ENCODE results near the gene ZW10.

Gene ZW10

GRCh38 chr11:113781682-113782081, 8.2 kb upstream of the ZW10 start:
- no peak for TF ChIP-seq CTCF (IDR thresholded peaks at IDR 0.05; ENCODE audit: control extremely low read depth, extremely low read depth, low read depth, missing control alignments)
- ChIA-PET POLR2A (interaction anchor here (0.6 kb wide), 1 partner anchor 65 kb away, joined by 3 read pairs; no protein-coding TSS in a partner anchor), CTCF (interaction anchor here (1.0 to 1.8 kb wide), 5 partner anchors 9 to 114 kb away, joined by 3 to 10 read pairs (median 4); partner anchors contain the start of gene ZW10)
- no peak for DNase-seq (ENCODE audit: extremely low spot score)

DNA sequence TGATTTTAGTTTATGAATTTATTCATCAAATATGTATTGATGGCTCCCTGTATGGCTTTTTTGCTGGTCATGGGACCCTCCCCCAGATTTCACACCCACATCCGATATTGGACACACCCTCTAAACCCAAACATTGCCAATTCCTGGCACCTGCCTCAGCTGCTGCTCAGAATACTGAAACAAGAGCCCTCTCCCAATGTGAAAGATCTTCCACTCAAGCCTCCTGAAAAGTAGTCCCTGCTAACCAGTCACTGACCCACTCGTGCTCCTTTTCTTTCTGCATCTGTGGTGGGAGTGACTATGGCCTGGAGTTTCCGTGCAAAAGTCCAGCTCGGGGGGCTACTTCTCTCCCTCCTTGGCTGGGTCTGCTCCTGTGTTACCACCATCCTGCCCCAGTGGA, 6.0 kb upstream of the ZW10 start, which contains the start of gene CLDN25:
Gene CLDN25 (plus strand): TSS at position 301 of the 400 bp plus-strand sequence. CDS start 0 bp downstream, at position 301.
- TF ChIP-seq CTCF (IDR thresholded peaks at IDR 0.05; ENCODE audit: control extremely low read depth, extremely low read depth, low read depth, missing control alignments), result no peak
- POLR2A ChIA-PET, result no interaction called here
- CTCF ChIA-PET, result no interaction called here
- no peak for DNase-seq (ENCODE audit: extremely low spot score)

DNA sequence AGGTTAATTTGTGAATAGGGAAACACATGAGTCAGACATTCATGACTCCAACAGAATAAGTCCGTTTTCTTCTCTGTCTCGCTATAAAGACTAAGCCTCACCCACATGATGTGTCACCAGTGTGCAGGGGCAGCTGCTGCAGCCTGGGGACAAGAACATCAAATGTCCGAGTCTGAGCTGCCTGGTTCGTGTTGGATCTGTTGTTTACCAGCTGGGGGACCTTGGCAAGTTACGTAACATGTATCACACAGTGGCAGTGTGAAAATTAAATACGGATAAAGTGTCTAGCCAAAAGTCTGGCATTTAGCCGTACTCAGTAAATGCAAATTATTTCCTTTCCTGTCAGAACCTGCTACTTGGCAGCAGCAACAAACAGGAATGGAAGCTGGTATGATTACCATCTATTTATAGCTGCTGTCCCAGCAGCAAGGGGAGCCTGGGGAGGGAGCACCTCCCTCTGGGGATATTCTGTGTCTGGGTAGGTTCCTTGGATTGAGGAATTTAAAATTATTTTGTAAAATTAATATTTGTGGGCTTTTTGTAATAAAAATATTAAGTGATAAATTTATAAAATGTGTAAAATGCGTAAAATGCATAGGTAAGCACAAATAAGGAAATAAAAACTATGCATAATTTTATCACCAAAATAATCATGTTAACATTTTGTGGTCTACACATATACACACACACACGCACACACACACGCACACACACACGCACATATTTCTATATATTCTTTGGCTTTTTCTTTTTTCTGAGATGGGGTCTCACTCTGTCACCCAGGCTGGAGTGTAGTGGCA, 4.8 kb upstream of the ZW10 start:
- DNase-seq (ENCODE audit: extremely low spot score), result no peak
- CTCF ChIA-PET, result no interaction called here
- POLR2A ChIA-PET, result no interaction called here
- TF ChIP-seq CTCF (IDR thresholded peaks at IDR 0.05; ENCODE audit: control extremely low read depth, extremely low read depth, low read depth, missing control alignments), result no peak

DNA sequence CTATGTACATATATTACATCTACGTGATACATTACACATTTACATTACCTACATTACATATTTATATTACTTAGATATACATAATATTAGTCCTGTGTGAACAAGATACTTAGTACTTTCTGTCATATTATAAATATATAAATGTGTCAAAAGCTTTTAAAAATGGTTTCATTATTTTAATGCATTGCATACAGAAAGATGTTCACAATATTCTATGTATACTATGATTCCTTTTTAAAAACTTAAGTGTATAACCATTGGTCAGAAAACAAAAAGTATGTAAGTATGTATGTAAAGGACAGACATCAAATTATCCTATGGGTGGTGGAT, 647 bp upstream of the ZW10 start:
- no peak for TF ChIP-seq CTCF (IDR thresholded peaks at IDR 0.05; ENCODE audit: control extremely low read depth, extremely low read depth, low read depth, missing control alignments)
- ChIA-PET POLR2A (no interaction called here), CTCF (interaction anchor here (1.0 to 1.8 kb wide), 6 partner anchors 25 to 336 kb away, joined by 3 to 13 read pairs (median 6); no protein-coding TSS in a partner anchor)
- DNase-seq (ENCODE audit: extremely low spot score), result no peak

DNA sequence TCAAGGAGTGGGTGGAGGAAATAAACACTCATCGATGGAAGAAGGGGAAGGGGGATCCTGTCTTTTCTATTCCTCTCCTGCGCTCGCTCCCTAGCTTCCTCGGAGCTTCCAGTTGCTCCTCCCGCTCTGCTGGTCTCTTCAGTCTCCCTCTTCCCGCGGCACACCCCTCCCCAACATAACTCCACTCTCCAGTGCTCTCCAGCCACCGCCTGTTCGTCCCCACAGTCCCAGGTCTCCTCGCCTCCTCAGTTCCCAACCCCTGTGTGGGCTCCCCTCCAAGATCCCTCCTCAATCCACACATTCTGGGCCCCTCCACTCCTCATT, 438 bp downstream of the ZW10 start:
- ChIA-PET CTCF (interaction anchor here (0.6 to 1.8 kb wide), 24 partner anchors 9 to 476 kb away, joined by 3 to 13 read pairs (median 4); no protein-coding TSS in a partner anchor), POLR2A (no interaction called here)
- TF ChIP-seq CTCF (IDR thresholded peaks at IDR 0.05; ENCODE audit: control extremely low read depth, extremely low read depth, low read depth, missing control alignments), result no peak
- no peak for DNase-seq (ENCODE audit: extremely low spot score)

DNA sequence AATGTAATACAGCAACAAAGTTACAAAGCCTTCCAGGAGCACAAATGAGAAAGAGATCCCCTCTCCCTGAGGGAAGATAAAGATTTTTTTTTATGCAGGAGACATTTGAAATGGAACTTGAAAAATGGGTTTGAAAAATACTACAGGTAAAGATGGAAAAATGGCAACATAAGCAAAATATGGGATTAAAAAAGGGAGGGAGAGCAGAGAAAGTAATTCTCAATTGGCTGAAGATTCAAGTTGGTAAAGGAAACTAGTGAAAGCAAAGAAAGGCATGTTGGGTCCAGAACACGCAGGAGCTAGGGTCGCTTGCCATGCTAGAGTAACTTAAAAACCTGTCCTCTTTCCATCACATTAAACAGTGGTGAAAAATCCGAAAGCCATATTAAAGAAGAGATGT, 1.5 kb downstream of the ZW10 start:
- TF ChIP-seq CTCF (IDR thresholded peaks at IDR 0.05; ENCODE audit: control extremely low read depth, extremely low read depth, low read depth, missing control alignments), result no peak
- no peak for DNase-seq (ENCODE audit: extremely low spot score)
- ChIA-PET CTCF (interaction anchor here (1.4 to 1.7 kb wide), 2 partner anchors 10 to 466 kb away, joined by 4 read pairs; no protein-coding TSS in a partner anchor), POLR2A (no interaction called here)

All from GM10248 (cell line).